Measurements from ENCODE around the gene CCNB3. TPM values are rescaled to one million over a fixed set of nuclear protein-coding genes. Genes with fewer than 3 reads are reported as not detected.
"Not testable (repeated sequence)": the region's sequence is repeated elsewhere in the genome, so short reads cannot be mapped to it uniquely, and the experiment has no call there.

CCNB3 gene
- total RNA-seq: 0.18 and 0.20 TPM in 2 replicates

DNA sequence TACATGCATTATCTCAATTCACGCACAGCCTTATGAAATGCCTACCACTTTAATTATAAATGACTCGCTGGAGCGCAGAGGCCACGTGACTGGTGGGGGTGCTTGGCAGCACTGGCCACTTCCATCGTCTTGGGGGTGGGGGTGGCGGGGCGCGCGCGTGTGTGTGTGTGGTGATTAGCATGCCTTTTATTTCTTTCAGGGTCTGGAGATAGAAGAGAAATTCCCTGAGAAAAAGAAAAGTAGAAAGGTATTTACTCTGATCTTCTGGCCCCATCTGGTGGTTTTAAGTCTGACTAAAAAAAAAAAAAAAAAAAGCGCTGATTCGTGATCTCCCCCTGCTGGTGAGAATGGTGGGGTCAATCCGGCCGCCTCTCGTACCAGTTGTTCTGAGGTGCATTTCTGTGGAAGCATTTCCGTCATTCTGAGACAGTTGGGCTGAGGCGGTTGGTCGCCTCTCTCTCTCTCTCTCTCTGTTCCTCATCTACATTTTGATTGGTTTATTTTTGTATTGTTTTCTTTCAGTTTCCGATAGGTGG lies at the start of gene CCNB3:
Gene CCNB3 (plus strand): TSS at position 402 of the 536 bp plus-strand sequence. CDS start 80,399 bp downstream, outside the sequence.
- DNase-seq (ENCODE audit: low read depth, low spot score): peak; percentile 37

GRCh38 chrX:50157545-50158135 lies 46.9 kb upstream of the CCNB3 start:
- DNase-seq (ENCODE audit: low read depth, low spot score): no peak

- no peak for DNase-seq (ENCODE audit: low read depth, low spot score)
Measured at GRCh38 chrX:50158593-50158992, 46.0 kb upstream of the CCNB3 start.

DNA sequence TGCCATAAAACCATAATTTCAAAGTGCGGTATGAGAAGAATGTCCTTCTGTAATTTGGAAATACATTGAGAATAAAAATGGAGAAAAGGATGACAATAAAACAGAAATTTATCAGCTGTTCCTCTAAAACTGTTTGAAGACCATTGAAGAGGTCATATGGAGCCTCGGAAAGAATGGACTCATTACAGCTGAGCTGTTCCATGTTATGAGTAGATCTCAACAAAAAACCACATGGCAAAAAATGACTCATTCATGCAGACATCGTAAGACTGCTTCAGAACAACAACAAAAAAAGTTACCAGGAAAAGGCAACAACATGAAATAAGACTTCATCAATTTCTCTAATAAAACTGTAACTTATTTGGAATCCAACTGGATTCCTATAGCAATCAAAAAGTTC lies 43.4 kb upstream of the CCNB3 start:
- no peak for DNase-seq (ENCODE audit: low read depth, low spot score)

DNA sequence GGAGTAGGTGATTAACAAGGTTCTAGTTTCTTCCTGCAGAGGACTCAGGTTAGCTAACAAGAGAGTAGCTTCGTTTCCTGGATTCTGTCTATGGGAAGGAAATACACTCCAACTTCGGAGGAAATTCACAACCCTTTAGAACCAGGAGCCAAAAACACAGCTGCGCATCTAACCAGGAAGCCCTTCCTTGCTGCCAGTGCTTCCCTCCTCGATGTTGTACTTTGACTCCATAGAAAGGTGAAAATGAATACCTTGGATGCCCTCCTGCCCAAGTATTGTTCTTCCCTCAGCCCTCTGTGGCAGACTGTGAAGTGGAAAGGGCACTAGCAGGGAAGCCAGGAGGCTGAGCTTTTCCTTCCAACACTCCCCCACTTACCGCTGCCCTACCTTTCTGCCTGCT lies 38.8 kb upstream of the CCNB3 start:
- DNase-seq (ENCODE audit: low read depth, low spot score): no peak

DNA sequence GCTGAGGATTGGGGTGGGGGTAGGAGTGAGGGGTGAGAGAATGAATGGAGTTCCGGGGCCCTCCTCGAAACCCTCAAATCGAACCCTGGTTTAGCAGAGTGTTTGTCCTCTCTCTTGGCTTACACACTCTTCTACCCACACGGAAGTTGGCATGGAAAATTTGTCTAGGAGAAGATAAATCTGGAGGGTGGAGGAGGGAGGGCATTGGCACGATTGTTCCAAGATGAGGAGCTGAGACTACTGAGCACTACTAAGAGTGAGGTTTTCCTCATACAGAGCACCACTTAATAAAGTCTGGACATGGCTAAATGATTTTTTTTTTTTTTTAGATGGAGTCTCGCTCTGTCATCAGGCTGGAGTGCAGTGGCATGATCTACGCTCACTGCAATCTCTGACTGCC lies 37.2 kb upstream of the CCNB3 start:
- no peak for DNase-seq (ENCODE audit: low read depth, low spot score)

GRCh38 chrX:50168241-50168687 lies 36.3 kb upstream of the CCNB3 start:
- no peak for DNase-seq (ENCODE audit: low read depth, low spot score)

GRCh38 chrX:50169717-50170116 lies 34.8 kb upstream of the CCNB3 start:
- no peak for DNase-seq (ENCODE audit: low read depth, low spot score)

GRCh38 chrX:50180073-50180940 lies 24.3 kb upstream of the CCNB3 start:
- no peak for DNase-seq (ENCODE audit: low read depth, low spot score)

DNA sequence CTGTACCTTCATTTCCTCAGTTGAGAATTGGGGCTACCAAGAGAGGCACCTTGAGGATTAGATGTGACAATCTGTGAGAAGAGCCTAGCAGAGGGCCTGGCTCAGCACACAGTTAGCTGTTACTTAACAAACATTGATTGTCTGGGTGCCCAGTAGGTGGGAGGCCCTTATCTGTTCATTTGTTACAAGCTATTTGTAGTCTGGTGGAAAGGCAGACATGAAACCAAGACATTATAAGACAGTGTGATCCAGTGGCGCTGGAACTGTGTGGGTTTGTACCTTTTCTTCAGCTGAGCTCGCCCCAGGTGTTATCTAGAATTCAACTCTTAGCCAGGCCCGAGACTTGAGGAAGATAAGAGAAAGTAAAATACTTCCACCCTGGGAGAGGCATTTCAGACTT lies 20.7 kb upstream of the CCNB3 start:
- no peak for DNase-seq (ENCODE audit: low read depth, low spot score)

- DNase-seq (ENCODE audit: low read depth, low spot score): no peak
Measured at GRCh38 chrX:50188859-50189600, 15.5 kb upstream of the CCNB3 start.

DNA sequence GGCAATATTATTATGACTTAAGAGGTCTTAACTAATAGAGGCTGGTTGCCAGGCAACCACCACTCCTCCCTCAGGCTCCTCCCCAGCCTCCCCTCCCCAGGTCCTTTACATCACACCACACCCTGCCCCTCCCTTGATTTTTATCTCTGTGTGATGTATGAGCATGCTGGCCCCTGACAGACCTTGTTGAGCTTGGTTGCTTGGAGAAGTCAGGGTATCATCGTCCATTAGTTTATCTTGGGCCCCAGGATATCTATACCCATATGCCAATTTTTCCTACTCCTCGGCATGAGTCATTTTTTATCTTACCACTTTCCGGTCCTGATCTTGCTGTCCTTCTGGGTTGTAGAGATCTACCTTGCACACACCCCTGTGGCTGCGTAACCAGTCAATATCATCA lies 6.2 kb upstream of the CCNB3 start:
- DNase-seq (ENCODE audit: low read depth, low spot score): no peak

DNA sequence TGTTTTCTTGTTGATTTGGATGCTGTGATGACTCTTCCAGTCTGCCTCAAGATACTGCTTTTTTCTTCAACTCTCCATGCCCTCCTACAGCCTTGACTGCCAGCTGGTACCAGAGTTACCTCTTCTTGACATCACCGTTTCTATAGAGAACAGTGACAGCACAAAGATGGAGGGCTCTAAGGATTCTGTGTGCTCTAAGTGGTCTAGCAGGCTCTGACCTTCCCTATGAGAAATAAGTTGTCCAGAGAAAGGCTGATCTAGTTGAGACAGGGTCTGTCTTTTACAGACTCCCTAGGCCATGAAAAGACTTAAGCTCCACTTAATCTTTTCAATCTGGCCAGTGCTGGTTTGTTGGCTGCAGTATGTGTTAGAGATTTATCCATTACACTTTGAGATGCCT lies 3.7 kb upstream of the CCNB3 start, which contains the start of gene AKAP4:
Gene AKAP4 (minus strand): TSS at position 101 of the 400 bp plus-strand sequence. CDS start 118 bp downstream, outside the sequence.
- DNase-seq (ENCODE audit: low read depth, low spot score): no peak

- peak; percentile 8 for DNase-seq (ENCODE audit: low read depth, low spot score)
Measured at GRCh38 chrX:50202539-50202938, 2.0 kb upstream of the CCNB3 start.

DNA sequence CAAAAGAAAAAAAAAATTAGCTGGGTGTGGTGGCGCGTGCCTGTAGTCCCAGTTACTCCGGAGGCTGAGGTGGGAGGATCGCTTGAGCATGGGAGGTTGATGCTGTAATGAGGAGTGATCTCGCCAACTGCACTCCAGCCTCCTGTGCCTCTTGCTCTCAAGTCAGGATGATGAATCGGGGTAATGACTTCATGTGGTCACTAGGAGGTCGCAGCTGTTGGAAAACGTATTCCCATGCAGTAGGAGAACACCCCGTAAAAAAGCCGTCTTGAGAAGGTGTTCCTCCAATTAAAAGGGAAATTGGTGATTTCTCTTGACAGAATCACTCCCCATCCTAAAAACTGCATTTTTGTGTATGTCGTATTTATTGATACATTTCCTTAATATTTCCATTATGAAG lies 2.2 kb downstream of the CCNB3 start:
- no peak for DNase-seq (ENCODE audit: low read depth, low spot score)

DNA sequence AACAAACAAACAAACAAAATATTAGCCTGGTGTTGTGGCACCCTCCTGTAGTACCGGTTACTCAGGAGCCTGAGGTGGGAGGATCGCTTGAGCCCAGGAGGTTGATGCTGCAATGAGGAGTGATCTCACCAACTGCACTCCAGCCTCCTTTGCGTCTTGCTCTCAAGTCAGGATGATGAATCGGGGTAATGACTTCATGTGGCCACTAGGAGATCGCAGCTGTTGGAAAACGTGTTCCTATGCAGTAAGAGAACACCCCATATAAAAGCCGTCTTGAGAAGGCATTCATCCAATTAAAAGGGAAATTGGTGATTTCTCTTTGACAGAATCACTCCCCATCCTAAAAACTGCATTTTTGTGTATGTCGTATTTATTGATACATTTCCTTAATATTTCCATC lies 6.9 kb downstream of the CCNB3 start:
- DNase-seq (ENCODE audit: low read depth, low spot score): no peak

GRCh38 chrX:50281253-50281652 lies 76.7 kb downstream of the CCNB3 start:
- no peak for DNase-seq (ENCODE audit: low read depth, low spot score)

GRCh38 chrX:50327235-50327634 lies 122.7 kb downstream of the CCNB3 start:
- no peak for DNase-seq (ENCODE audit: low read depth, low spot score)

GRCh38 chrX:50332668-50333067 lies 128.1 kb downstream of the CCNB3 start:
- not testable (repeated sequence) for DNase-seq (ENCODE audit: low read depth, low spot score)

- DNase-seq (ENCODE audit: low read depth, low spot score): no peak
Measured at GRCh38 chrX:50333308-50333707, 128.7 kb downstream of the CCNB3 start.

- no peak for DNase-seq (ENCODE audit: low read depth, low spot score)
Measured at GRCh38 chrX:50343917-50344316, 139.4 kb downstream of the CCNB3 start.

DNA sequence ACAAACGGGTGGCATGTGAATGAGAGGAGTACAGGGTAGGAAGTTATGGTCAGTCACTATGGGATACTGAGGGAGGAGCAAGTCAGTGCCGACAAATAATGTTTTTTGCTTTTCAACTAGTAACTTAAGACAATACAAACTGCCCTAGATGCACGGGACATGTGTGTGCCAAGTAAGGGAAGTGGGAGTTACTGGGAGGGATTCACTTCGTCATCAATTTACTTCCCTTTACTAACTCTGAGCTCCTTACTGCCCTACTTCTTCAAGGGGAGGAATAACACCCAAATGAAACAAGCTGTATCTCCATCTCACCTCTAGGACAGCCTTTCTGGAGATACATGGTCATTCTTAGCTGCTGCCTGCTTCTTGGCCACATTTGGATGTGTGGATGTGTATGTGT lies 168.4 kb downstream of the CCNB3 start:
- DNase-seq (ENCODE audit: low read depth, low spot score): no peak
